Spleen (tissue), 7 donors: ENCODE results near the gene TRIM63.

ENCODE experiments used
- CTCF ChIP-seq, 11 experiments: fragments of 200-600 bp in 7 of 11; fragments of 450-650 bp in 4 of 11; sonication (generic) in 4 of 11; IDR thresholded peaks in 8 of 11; conservative IDR thresholded peaks in 3 of 11; 1 replicate in 7 of 11; 2 replicates in 4 of 11; pipeline versions ENCODE4 v1.4.0 to v1.8.0; 2016 to 2021; ENCODE audit warnings: antibody characterized with exemption in 11 of 11, inconsistent platforms in 4 of 11, mild to moderate bottlenecking in 1 of 11
- POLR2A ChIP-seq, 3 donors: fragments of 450-650 bp; IDR thresholded peaks; one replicate each; pipeline ENCODE4 v1.5.1; 2017; ENCODE audit warnings: antibody characterized with exemption in 3 of 3, mild to moderate bottlenecking in 1 of 3
- POLR2AphosphoS5 ChIP-seq, 3 donors: sonication (generic); formaldehyde crosslinking; IDR thresholded peaks; one replicate each; pipeline ENCODE4 v1.5.1; 2017; ENCODE audit warnings: antibody characterized with exemption in 3 of 3
- donor health status: DM: no; HTN: no; CAD: no; lungs with moderate emphysema.
- donor health status: DM: no; HTN: no; CAD: no.
- donor health status: DM: no; HTN: no; CAD: no.

GRCh38 chr1:26012864-26013263, 54.6 kb downstream of the TRIM63 start:
- TF ChIP-seq CTCF (IDR thresholded peaks at IDR 0.05 in 8 of 11, conservative IDR thresholded peaks at IDR 0.05 in 3 of 11) (no peak), POLR2A (IDR thresholded peaks at IDR 0.05) (no peak), POLR2AphosphoS5 (IDR thresholded peaks at IDR 0.05) (no peak)
